ENCODE results near the gene PPIL1. TPM values are rescaled to one million over a fixed set of nuclear protein-coding genes. Genes with fewer than 3 reads are reported as not detected.

PPIL1 gene
- total and polyA plus RNA-seq, 2 of the 8 experiments (the other 6 are each of a cell fraction or from before 2014, with no cell fraction given), result 83.7 to 86.5 TPM

GRCh38 chr6:36873115-36873514 lies 1.5 kb downstream of the PPIL1 start:
- no peak overlapping the region for H4K5ac ChIP-seq (ENCODE audit: insufficient read length, low read depth, low read length)
- H4K20me1 ChIP-seq (replicated peaks in 1 of 2; ENCODE audit: control insufficient read depth in 1 of 2, insufficient read depth in 2 of 2, low read length in 2 of 2), result no peaks in the 10 kb centered on the region
- H2AFZ ChIP-seq (ENCODE audit: low read length), result no peak overlapping the region
- 94% methylated on average over 1 of the region's 1 CpG; no CpG with 5 or more reads in 1 of the 2 experiments for WGBS, 2 experiments (ENCODE audit: extremely low coverage in 1 of 2, insufficient coverage in 1 of 2, insufficient read length in 1 of 2, insufficient replicate concordance in 2 of 2, low coverage in 1 of 2, low lambda C conversion rate in 2 of 2, missing lambda C conversion rate in 1 of 2)
- no peak overlapping the region for H2AK5ac ChIP-seq (ENCODE audit: low read depth, low read length)
- H2BK15ac ChIP-seq (ENCODE audit: low read length), result no peak overlapping the region
- H2BK20ac ChIP-seq (ENCODE audit: low read length), result no peak overlapping the region
- H3K56ac ChIP-seq (replicated peaks; ENCODE audit: insufficient read length, low read depth, low read length), result no peak overlapping the region
- peak overlapping the region in 1 of 4 experiments; percentile 83; a peak in 2 of 8 replicates for H3K4me3 ChIP-seq (ENCODE audit: extremely low read depth in 1 of 4, insufficient read depth in 2 of 4, low read depth in 3 of 4, low read length in 4 of 4)
- H3K27me3 ChIP-seq (replicated peaks in 1 of 4; ENCODE audit: control insufficient read depth in 3 of 4, extremely low read depth in 1 of 4, insufficient read depth in 3 of 4, low read length in 3 of 4), result no peaks in the 10 kb centered on the region
- no peak overlapping the region for H3K4ac ChIP-seq (replicated peaks; ENCODE audit: insufficient read length, low read depth, low read length)
- ChIA-PET POLR2A (ENCODE audit: partially characterized antibody) (interaction anchor here (0.8 to 3.6 kb wide), 9 partner anchors 9 to 145 kb away, joined by 3 to 35 read pairs (median 7); partner anchors contain the start of gene C6orf89), CTCF (ENCODE audit: partially characterized antibody) (interaction anchor here (0.6 to 6.5 kb wide), 20 partner anchors 9 to 264 kb away, joined by 3 to 77 read pairs (median 6); partner anchors contain the start of gene C6orf89)
- no peak overlapping the region for H3K23ac ChIP-seq (ENCODE audit: insufficient read length)
- no peak overlapping the region for H2BK12ac ChIP-seq (ENCODE audit: low read depth, low read length)
- H3K9me3 ChIP-seq (ENCODE audit: insufficient read depth in 2 of 2, low read depth in 1 of 2, low read length in 1 of 2), result no peaks in the 10 kb centered on the region
- H3K4me2 ChIP-seq (ENCODE audit: insufficient read depth in 1 of 2, low read depth in 2 of 2, low read length in 2 of 2), result peak overlapping the region; percentile 66 to 79; a peak in 2 of 4 replicates
- no peaks in the 10 kb centered on the region; the same call in 1 of the 2 replicates for H3K79me1 ChIP-seq (ENCODE audit: low read depth, low read length)
- no peak overlapping the region for H2BK120ac ChIP-seq (replicated peaks; ENCODE audit: low read depth, low read length)
- no peak for FAIRE-seq
- H3K79me2 ChIP-seq (ENCODE audit: control insufficient read depth in 1 of 2, insufficient read depth in 2 of 2, low read length in 2 of 2), result peaks cover 0 to 50% of the 10 kb centered on the region in 2 experiments; a peak in 2 of 4 replicates
- peaks cover 0 to 4% (median 1%) of the 10 kb centered on the region in 4 experiments; a peak in 3 of 7 replicates for H3K4me1 ChIP-seq (replicated peaks in 1 of 4; ENCODE audit: control insufficient read depth in 3 of 4, insufficient read depth in 4 of 4, low read length in 3 of 4)
- DNase-seq (ENCODE audit: low read depth in 1 of 2, low spot score in 2 of 2), result no peak
- peaks cover 4% of the 10 kb centered on the region; the same call in 1 of the 2 replicates for H3K23me2 ChIP-seq (ENCODE audit: low read depth, low read length)
- no peak overlapping the region for H4K8ac ChIP-seq (ENCODE audit: extremely low read depth, insufficient read depth, low read length)
- no peak overlapping the region for H2BK5ac ChIP-seq (ENCODE audit: low read depth, low read length)
- no peak overlapping the region for H4K91ac ChIP-seq (replicated peaks; ENCODE audit: insufficient read length, low read length)
- H3K36me3 ChIP-seq (ENCODE audit: control insufficient read depth in 2 of 4, insufficient read depth in 4 of 4, low read length in 3 of 4), result peaks cover 7 to 34% (median 10%) of the 10 kb centered on the region in 4 experiments; a peak in 7 of 8 replicates
- no peak overlapping the region for H3K9ac ChIP-seq (replicated peaks in 1 of 4; ENCODE audit: extremely low read depth in 1 of 4, low read depth in 3 of 4, low read length in 3 of 4)
- no peak overlapping the region for H3K27ac ChIP-seq (ENCODE audit: low read depth, low read length)
- H3K18ac ChIP-seq (ENCODE audit: extremely low read depth, low read length), result no peak overlapping the region
- H3K14ac ChIP-seq (ENCODE audit: insufficient read length), result no peak overlapping the region
- no peak for TF ChIP-seq RFX5 (IDR thresholded peaks at IDR 0.05; ENCODE audit: borderline replicate concordance, low read depth, low read length)
- no peak for TF ChIP-seq HDAC6 (IDR thresholded peaks at IDR 0.05; ENCODE audit: low read depth, low read length)
- no peak for TF ChIP-seq TCF12 (IDR thresholded peaks at IDR 0.05; ENCODE audit: low read depth, low read length)
- no peak for TF ChIP-seq MAX (IDR thresholded peaks at IDR 0.05)
- no peak for TF ChIP-seq ZNF274 (IDR thresholded peaks at IDR 0.05; ENCODE audit: borderline replicate concordance, extremely low read depth, low read length)
- no peak for TF ChIP-seq SIRT6 (IDR thresholded peaks at IDR 0.05; ENCODE audit: low read length)
- no peak for TF ChIP-seq CTCF (IDR thresholded peaks at IDR 0.05; ENCODE audit: control extremely low read depth in 1 of 3, insufficient read depth in 1 of 3, low read depth in 1 of 3, low read length in 3 of 3)
- TF ChIP-seq E2F6 (IDR thresholded peaks at IDR 0.05), result no peak
- TF ChIP-seq POLR2AphosphoS5 (IDR thresholded peaks at IDR 0.05; ENCODE audit: low read depth, low read length), result no peak
- no peak for TF ChIP-seq SP4 (IDR thresholded peaks at IDR 0.05; ENCODE audit: low read length)
